GM12878 (cell line): ENCODE data around the gene ANGPTL4. TPM values are rescaled to one million over a fixed set of nuclear protein-coding genes. Genes with fewer than 3 reads are reported as not detected.

Source experiments
- ATAC-seq: fragments of 200-7000 bp; cut with Tn5 transposase; 3 replicates; pipeline ENCODE4 v1.9.1; 2020; ENCODE audit warnings: mild to moderate bottlenecking, moderate library complexity
- BruUV-seq: library from RNA; stranded (reverse); fragments of 400-500 nt; replicated peaks from 2 replicates; lab custom pipeline; 2021; lab: Mats Ljungman, UMichigan
- CTCF ChIA-PET: fragments of 300-600 bp; sonication (Branson Sonifier 250); formaldehyde crosslinking; extraction: SDS; loops from one replicate; lab custom pipeline; 2021; ENCODE audit warnings: inconsistent platforms; lab: Yijun Ruan, JAX
- POLR2A ChIA-PET: fragments of 350-600 bp; formaldehyde crosslinking; extraction: SDS; loops from one replicate; lab custom pipeline; 2021; ENCODE audit warnings: inconsistent platforms; lab: Charles Lee
- RAD21 ChIA-PET: fragments of 300-600 bp; sonication (Branson Sonifier 250); formaldehyde crosslinking; loops from one replicate; lab custom pipeline; 2023; ENCODE audit warnings: antibody characterized with exemption; ENCODE audit not compliant: unreplicated experiment; lab: Charles Lee
- SMC1A ChIA-PET: fragments of 300-600 bp; sonication (Branson Sonifier 250); formaldehyde crosslinking; loops from one replicate; lab custom pipeline; 2023; ENCODE audit not compliant: unreplicated experiment, uncharacterized antibody; lab: Charles Lee
- DNase-seq: peaks from one replicate; pipeline ENCODE4 v3.0.0-alpha.2; 2011; ENCODE audit warnings: low read depth, low spot score
- FAIRE-seq: peaks from 3 replicates; lab custom pipeline; 2011; peaks lifted over from hg19 to GRCh38; lab: Jason Lieb, UNC
- H2AFZ ChIP-seq: 2 replicates; pipeline ENCODE4 v1.6.0; 2011; ENCODE audit warnings: low read depth, low read length, control low read depth; ENCODE audit not compliant: control insufficient read depth
- H3K27ac ChIP-seq: 2 replicates; pipeline ENCODE4 v1.5.1; 2011; ENCODE audit warnings: control low read depth; ENCODE audit not compliant: control insufficient read depth, insufficient read depth
- H3K27me3 ChIP-seq, 2 experiments: replicated peaks in 1 of 2; 2 replicates each; pipeline versions ENCODE4 v1.6.0 to v1.6.1; 2011; ENCODE audit warnings: low read length in 1 of 2; ENCODE audit not compliant: control insufficient read depth in 2 of 2, insufficient read depth in 2 of 2
- H3K36me3 ChIP-seq, 2 experiments: 2 replicates each; pipeline ENCODE4 v1.5.1; 2011; ENCODE audit warnings: low read length in 1 of 2; ENCODE audit not compliant: control insufficient read depth in 2 of 2, insufficient read depth in 2 of 2
- H3K4me1 ChIP-seq: 2 replicates; pipeline ENCODE4 v1.6.1; 2011; ENCODE audit warnings: mild to moderate bottlenecking, low read length, moderate library complexity, mixed read lengths; ENCODE audit not compliant: control insufficient read depth, insufficient read depth
- H3K4me2 ChIP-seq: 2 replicates; pipeline ENCODE4 v1.6.0; 2011; ENCODE audit warnings: control low read depth; ENCODE audit not compliant: control insufficient read depth, insufficient read depth
- H3K4me3 ChIP-seq: fragments of 200-600 bp; sonication (generic); 2 replicates; pipeline ENCODE4 v1.5.1; 2016
- H3K79me2 ChIP-seq: 2 replicates; pipeline ENCODE4 v1.6.0; 2011; ENCODE audit warnings: low read length; ENCODE audit not compliant: control insufficient read depth, insufficient read depth
- H3K9ac ChIP-seq: 2 replicates; pipeline ENCODE4 v1.8.0; 2011; ENCODE audit warnings: low read length, control low read depth, mixed read lengths; ENCODE audit not compliant: control insufficient read depth, insufficient read depth
- H3K9me3 ChIP-seq: replicated peaks from 3 replicates; pipeline ENCODE4 v1.5.1; 2011; ENCODE audit warnings: mild to moderate bottlenecking, low read length; ENCODE audit not compliant: control insufficient read depth, insufficient read depth
- H4K20me1 ChIP-seq: 2 replicates; pipeline ENCODE4 v1.6.0; 2011; ENCODE audit not compliant: control insufficient read depth, insufficient read depth
- NFYB ChIP-seq: IDR thresholded peaks from 2 replicates; pipeline ENCODE4 v1.6.1; 2011; ENCODE audit warnings: low read depth, mild to moderate bottlenecking, low read length, improper control_type of control experiment, moderate library complexity; ENCODE audit not compliant: insufficient read depth
- PML ChIP-seq: IDR thresholded peaks from 2 replicates; pipeline ENCODE4 v1.6.1; 2012; ENCODE audit warnings: low read length, inconsistent platforms
- RUNX3 ChIP-seq: IDR thresholded peaks from 2 replicates; pipeline ENCODE4 v1.6.1; 2012; ENCODE audit warnings: low read length, inconsistent platforms
- SIX5 ChIP-seq: IDR thresholded peaks from 2 replicates; pipeline ENCODE4 v1.6.1; 2011; ENCODE audit warnings: mild to moderate bottlenecking, low read depth, low read length, moderate library complexity; ENCODE audit not compliant: severe bottlenecking
- WGBS: methylation state at CpG from one replicate; pipeline ENCODE4 v1.1.6; 2016; ENCODE audit warnings: low lambda C conversion rate; ENCODE audit not compliant: insufficient replicate concordance, insufficient coverage; ENCODE audit errors: missing lambda C conversion rate; 5-methylcytosine and 5-hydroxymethylcytosine counted together
- in situ Hi-C: fragments of 300-500 bp; cut with MboI; formaldehyde crosslinking; loops from 9 replicates; pipeline ENCODE4 v1.14.3; 2018; ENCODE audit warnings: mixed read lengths
- intact Hi-C: fragments of 100-400 bp; cut with micrococcal nuclease; formaldehyde crosslinking; loops from one replicate; pipeline ENCODE4 v1.14.2; 2022; ENCODE audit not compliant: unreplicated experiment
- polyA plus RNA-seq, 11 experiments: library from polyadenylated mRNA; depleted of rRNA in 4 of 11; unstranded in 6 of 11; stranded (reverse) in 5 of 11; fragments of >200 nt; fragmentation: Nextera tagmentation in 4 of 11; fragmentation: Illumina TruSeq in 1 of 11; extraction: Ambion mirVana in 4 of 11; extraction: Trizol in 1 of 11; gene quantifications; 1 replicate in 1 of 11; 2 replicates in 10 of 11; pipeline versions ENCODE4 v1.2.1 to v1.2.3, GENCODE V29; 2011 to 2016; ENCODE audit warnings: inconsistent platforms in 2 of 11, missing spikeins in 2 of 11, low read depth in 1 of 11
- total RNA-seq, 4 experiments: library from RNA; depleted of rRNA in 3 of 4; stranded (reverse); fragments of >200 nt in 3 of 4; fragmentation: Illumina TruSeq in 1 of 4; extraction: Trizol in 1 of 4; gene quantifications; 2 replicates each; pipeline versions ENCODE4 v1.2.1 to v1.2.3, GENCODE V29; 2013 to 2021
- TF ChIP-seq, protein P1 (sequence below): fragments of 450-650 bp; IDR thresholded peaks from 2 replicates; pipeline ENCODE4 v1.6.1; 2016; ENCODE audit warnings: mild to moderate bottlenecking

Gene ANGPTL4
- total and polyA plus RNA-seq, 10 of the 15 experiments (the other 5 are each of a cell fraction or from before 2014, with no cell fraction given) = 0.45 TPM; not detected in 9

DNA sequence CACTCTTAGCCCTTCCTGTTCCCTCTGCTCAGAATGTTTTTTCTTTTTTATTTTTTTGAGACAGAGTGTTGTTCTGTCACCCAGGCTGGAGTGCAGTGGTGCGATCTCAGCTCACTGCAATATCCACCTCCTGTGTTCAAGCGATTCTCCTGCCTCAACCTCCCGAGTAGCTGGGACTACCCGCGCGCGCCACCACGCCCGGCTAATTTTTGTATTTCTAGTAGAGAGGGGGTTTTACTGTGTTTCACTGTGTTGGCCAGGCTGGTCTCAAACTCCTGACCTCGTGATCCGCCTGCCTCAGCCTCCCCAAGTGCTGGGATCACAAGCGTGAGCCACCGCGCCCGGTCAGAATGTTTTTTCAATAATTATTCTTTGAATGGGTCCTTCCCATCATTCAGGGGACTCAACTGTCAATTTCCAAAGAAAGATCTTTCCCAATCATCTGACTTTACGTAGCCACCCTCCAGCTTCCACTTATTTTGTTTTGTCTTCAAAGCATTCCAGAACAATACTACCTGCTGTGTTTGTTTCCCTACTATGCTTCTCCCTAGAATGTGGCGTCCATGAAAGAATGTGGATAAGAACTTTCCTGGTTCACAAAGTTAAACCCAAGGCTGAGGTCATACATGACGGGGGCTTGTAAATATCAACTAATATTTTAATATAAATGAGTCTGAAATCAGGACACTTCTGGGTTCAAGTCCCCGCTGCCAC, 44.0 kb upstream of the ANGPTL4 start:
- no peaks in the 10 kb centered on the region for H3K9me3 ChIP-seq
- H3K9ac ChIP-seq = peak overlapping the region; percentile 93
- H3K36me3 ChIP-seq = peaks cover 5 to 10% of the 10 kb centered on the region in 2 experiments
- in situ Hi-C loops (no loop called here), intact Hi-C loops (loop anchor here (5.0 kb wide), 1 partner anchor 53 kb away; no protein-coding TSS in a partner anchor)
- H3K27ac ChIP-seq = peak overlapping the region; percentile 84
- ChIA-PET POLR2A (interaction anchor here (0.6 to 1.0 kb wide), 4 partner anchors 9 to 53 kb away, joined by 3 to 5 read pairs (median 4); no protein-coding TSS in a partner anchor), CTCF (interaction anchor here (0.6 to 1.9 kb wide), 5 partner anchors 9 to 261 kb away, joined by 3 to 8 read pairs (median 4); no protein-coding TSS in a partner anchor), SMC1A (interaction anchor here (1.3 to 1.4 kb wide), 2 partner anchors 43 to 53 kb away, joined by 3 to 6 read pairs; no protein-coding TSS in a partner anchor), RAD21 (interaction anchor here (0.7 kb wide), 1 partner anchor 161 kb away, joined by 3 read pairs; no protein-coding TSS in a partner anchor)
- TF ChIP-seq PML (no peak), NFYB (no peak), RUNX3 (no peak), SIX5 (no peak)
- TF ChIP-seq, protein P1, sequence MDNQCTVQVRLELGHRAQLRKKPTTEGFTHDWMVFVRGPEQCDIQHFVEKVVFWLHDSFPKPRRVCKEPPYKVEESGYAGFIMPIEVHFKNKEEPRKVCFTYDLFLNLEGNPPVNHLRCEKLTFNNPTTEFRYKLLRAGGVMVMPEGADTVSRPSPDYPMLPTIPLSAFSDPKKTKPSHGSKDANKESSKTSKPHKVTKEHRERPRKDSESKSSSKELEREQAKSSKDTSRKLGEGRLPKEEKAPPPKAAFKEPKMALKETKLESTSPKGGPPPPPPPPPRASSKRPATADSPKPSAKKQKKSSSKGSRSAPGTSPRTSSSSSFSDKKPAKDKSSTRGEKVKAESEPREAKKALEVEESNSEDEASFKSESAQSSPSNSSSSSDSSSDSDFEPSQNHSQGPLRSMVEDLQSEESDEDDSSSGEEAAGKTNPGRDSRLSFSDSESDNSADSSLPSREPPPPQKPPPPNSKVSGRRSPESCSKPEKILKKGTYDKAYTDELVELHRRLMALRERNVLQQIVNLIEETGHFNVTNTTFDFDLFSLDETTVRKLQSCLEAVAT = peak; percentile 73
- no peak overlapping the region for H2AFZ ChIP-seq
- BruUV-seq = no TSS peak
- peak overlapping the region; percentile 98 for H3K4me3 ChIP-seq
- WGBS = 83% methylated on average over 19 of the region's 19 CpGs
- H3K4me1 ChIP-seq = peaks cover 21% of the 10 kb centered on the region
- H3K27me3 ChIP-seq = no peaks in the 10 kb centered on the region
- H3K79me2 ChIP-seq = peaks cover 36% of the 10 kb centered on the region
- FAIRE-seq (no peak), ATAC-seq (no peak), DNase-seq (no peak)
- H3K4me2 ChIP-seq = peak overlapping the region; percentile 94
- no peaks in the 10 kb centered on the region for H4K20me1 ChIP-seq
